ENCODE measurements around the gene CBLC. TPM values are rescaled to one million over a fixed set of nuclear protein-coding genes. Genes with fewer than 3 reads are reported as not detected.
"Not testable (repeated sequence)": the region's sequence is repeated elsewhere in the genome, so short reads cannot be mapped to it uniquely, and the experiment has no call there.

The CBLC gene
- total RNA-seq, 1 donor, result not detected

- DNase-seq (ENCODE audit: low read depth), result no peak
- H3K4me3 ChIP-seq (ENCODE audit: low read depth, low read length), result no peak overlapping the region
- no peak for TF ChIP-seq CTCF (IDR thresholded peaks at IDR 0.05; ENCODE audit: insufficient read depth, low read length)
Observed at GRCh38 chr19:44775676-44776240, 1.9 kb upstream of the CBLC start.

DNA sequence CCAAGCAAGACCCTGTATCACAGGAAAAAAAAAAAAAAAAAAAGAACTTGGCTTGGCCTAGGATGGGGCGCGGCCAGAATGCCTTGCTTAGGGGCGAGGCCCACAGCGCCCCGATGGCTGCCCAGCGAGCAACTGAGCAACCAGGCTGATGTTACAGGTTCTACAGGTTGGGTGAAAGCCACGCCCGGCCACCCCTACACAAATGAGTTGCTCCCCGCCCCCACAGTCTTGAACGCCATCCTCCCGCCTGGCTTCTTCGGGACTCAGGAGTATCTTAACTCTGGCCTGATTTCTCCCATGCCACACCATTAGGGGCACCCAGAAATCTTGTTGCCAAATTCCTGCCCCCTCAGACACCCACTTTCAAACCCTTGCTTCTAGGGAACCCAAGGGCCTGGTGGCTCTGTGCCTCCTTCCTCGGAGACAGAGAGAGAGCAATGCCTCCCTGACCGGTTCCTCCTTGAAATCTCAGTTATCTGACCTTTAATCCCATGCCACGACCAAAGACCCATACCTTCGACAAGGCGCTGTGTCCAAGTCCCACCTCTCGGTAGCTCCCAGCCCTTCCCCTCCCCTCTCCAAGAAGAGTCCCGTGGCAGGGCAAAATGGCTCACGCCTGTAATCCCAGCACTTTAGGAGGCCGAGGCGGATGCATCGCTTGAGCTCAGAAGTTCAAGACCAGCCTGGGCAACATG lies 1.1 kb upstream of the CBLC start:
- no peak for TF ChIP-seq CTCF (IDR thresholded peaks at IDR 0.05; ENCODE audit: insufficient read depth, low read length)
- no peak for DNase-seq (ENCODE audit: low read depth)
- no peak overlapping the region for H3K4me3 ChIP-seq (ENCODE audit: low read depth, low read length)

- TF ChIP-seq CTCF (IDR thresholded peaks at IDR 0.05; ENCODE audit: insufficient read depth, low read length), result no peak
- H3K4me3 ChIP-seq (ENCODE audit: low read depth, low read length), result no peak overlapping the region
- no peak for DNase-seq (ENCODE audit: low read depth)
Observed at GRCh38 chr19:44779150-44779549, 1.5 kb downstream of the CBLC start.

GRCh38 chr19:44781694-44782093 lies 4.0 kb downstream of the CBLC start:
- DNase-seq (ENCODE audit: low read depth); H3K4me3 ChIP-seq (ENCODE audit: low read depth, low read length): not testable (repeated sequence)

- no peak for DNase-seq (ENCODE audit: low read depth)
- no peak for TF ChIP-seq CTCF (IDR thresholded peaks at IDR 0.05; ENCODE audit: insufficient read depth, low read length)
- no peak overlapping the region for H3K4me3 ChIP-seq (ENCODE audit: low read depth, low read length)
Observed at GRCh38 chr19:44782729-44783128, 5.0 kb downstream of the CBLC start.

- no peak overlapping the region for H3K4me3 ChIP-seq (ENCODE audit: low read depth, low read length)
- no peak for TF ChIP-seq CTCF (IDR thresholded peaks at IDR 0.05; ENCODE audit: insufficient read depth, low read length)
- DNase-seq (ENCODE audit: low read depth), result no peak
Observed at GRCh38 chr19:44783545-44783944, 5.9 kb downstream of the CBLC start.

GRCh38 chr19:44785271-44785670 lies 7.6 kb downstream of the CBLC start:
- no peak for DNase-seq (ENCODE audit: low read depth)
- TF ChIP-seq CTCF (IDR thresholded peaks at IDR 0.05; ENCODE audit: insufficient read depth, low read length), result no peak
- H3K4me3 ChIP-seq (ENCODE audit: low read depth, low read length), result no peak overlapping the region
